Measurements from ENCODE around the gene S100A3. TPM values are rescaled to one million over a fixed set of nuclear protein-coding genes. Genes with fewer than 3 reads are reported as not detected.

The S100A3 gene
- total RNA-seq, 6 experiments from 2014 or later, result 0.29 TPM; not detected in 5

GRCh38 chr1:153568367-153569099, 19.5 kb upstream of the S100A3 start:
- peak; percentile 85 for DNase-seq
- H3K27me3 ChIP-seq, result no peaks in the 10 kb centered on the region
- no peak overlapping the region for H3K4me3 ChIP-seq
- H3K36me3 ChIP-seq, result no peaks in the 10 kb centered on the region
- peaks cover 0 to 7% (median 1%) of the 10 kb centered on the region in 4 donors for H3K4me1 ChIP-seq
- TF ChIP-seq, protein P1, sequence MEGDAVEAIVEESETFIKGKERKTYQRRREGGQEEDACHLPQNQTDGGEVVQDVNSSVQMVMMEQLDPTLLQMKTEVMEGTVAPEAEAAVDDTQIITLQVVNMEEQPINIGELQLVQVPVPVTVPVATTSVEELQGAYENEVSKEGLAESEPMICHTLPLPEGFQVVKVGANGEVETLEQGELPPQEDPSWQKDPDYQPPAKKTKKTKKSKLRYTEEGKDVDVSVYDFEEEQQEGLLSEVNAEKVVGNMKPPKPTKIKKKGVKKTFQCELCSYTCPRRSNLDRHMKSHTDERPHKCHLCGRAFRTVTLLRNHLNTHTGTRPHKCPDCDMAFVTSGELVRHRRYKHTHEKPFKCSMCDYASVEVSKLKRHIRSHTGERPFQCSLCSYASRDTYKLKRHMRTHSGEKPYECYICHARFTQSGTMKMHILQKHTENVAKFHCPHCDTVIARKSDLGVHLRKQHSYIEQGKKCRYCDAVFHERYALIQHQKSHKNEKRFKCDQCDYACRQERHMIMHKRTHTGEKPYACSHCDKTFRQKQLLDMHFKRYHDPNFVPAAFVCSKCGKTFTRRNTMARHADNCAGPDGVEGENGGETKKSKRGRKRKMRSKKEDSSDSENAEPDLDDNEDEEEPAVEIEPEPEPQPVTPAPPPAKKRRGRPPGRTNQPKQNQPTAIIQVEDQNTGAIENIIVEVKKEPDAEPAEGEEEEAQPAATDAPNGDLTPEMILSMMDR (IDR thresholded peaks at IDR 0.05), result peak; percentile 95 to 98 (median 96)
- no peak for TF ChIP-seq POLR2A (IDR thresholded peaks at IDR 0.05)
- peak; percentile 62 to 83 (median 76) for ATAC-seq
- no peak overlapping the region for H3K27ac ChIP-seq
- H3K9me3 ChIP-seq, result no peaks in the 10 kb centered on the region
- intact Hi-C loops (cut with DNase I), result loop anchor here (5.0 to 10.0 kb wide), 2 partner anchors 54 to 56 kb away; no protein-coding TSS in a partner anchor
- WGBS (ENCODE audit: insufficient coverage, low coverage, low lambda C conversion rate, missing lambda C conversion rate), result 4% methylated on average over 18 of the region's 25 CpGs

- Histone ChIP-seq H3K27ac (no peak overlapping the region), H3K4me1 (peaks cover 0 to 7% (median 0%) of the 10 kb centered on the region in 4 donors), H3K36me3 (no peaks in the 10 kb centered on the region), H3K4me3 (no peak overlapping the region), H3K9me3 (no peaks in the 10 kb centered on the region), H3K27me3 (no peaks in the 10 kb centered on the region)
- TF ChIP-seq POLR2A (IDR thresholded peaks at IDR 0.05), result no peak
- DNase-seq (no peak), ATAC-seq (peak in 1 of 4 donors; percentile 14)
- intact Hi-C loops (cut with DNase I), result loop anchor here (5.0 to 10.0 kb wide), 2 partner anchors 53 to 55 kb away; no protein-coding TSS in a partner anchor
- 71% methylated on average over 16 of the region's 22 CpGs for WGBS (ENCODE audit: insufficient coverage, low coverage, low lambda C conversion rate, missing lambda C conversion rate)
Observed at GRCh38 chr1:153567621-153568366, 18.7 kb upstream of the S100A3 start.

DNA sequence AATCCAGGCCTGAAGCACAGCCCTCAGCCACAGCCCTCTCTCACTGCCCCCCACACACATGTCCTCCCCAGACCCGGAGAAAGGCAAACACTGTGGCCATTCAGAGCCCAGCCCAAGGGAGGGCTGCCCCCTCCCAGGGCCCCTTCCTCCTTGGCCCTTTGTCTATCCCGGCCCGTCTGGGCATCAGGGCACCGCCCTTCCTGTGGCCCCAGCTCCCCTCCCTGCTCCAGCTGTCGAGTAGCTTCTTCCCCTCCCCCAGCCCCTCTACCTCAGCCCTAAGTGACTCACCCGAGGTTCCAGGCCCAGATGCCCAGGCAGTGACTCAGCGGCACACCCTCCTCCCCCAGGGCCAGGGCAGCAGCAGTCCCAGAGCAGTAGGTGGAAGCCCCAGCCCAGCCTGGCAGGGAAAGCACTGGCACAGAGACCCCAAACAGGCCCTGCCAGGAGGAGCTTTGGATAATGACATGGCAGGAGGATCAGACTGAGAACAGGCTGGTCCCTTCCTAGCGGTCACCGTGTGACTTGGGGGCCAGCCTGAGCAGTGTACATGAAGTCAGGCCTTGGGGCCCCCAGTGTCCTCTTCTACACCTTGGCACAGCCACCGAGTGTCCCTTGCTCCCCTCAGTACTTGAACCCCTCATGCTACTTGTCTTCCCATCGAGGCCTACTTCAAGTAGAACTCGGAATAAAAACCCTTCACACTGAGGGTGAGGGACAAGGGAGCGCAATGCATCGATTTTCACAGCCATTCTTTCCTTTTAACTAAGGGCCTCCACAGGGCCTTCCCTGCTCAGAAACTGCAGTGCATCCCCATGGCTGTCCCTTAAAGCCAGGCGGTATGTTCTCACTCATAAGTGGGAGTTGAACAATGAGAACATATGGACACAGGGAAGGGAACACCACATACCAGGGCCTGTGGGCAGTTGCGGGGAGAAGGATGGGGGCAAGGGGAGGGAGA, 17.6 kb upstream of the S100A3 start:
- TF ChIP-seq POLR2A (IDR thresholded peaks at IDR 0.05), result peak; percentile 34
- TF ChIP-seq, protein P1 (IDR thresholded peaks at IDR 0.05), result no peak
- H3K9me3 ChIP-seq, result no peaks in the 10 kb centered on the region
- no peaks in the 10 kb centered on the region for H3K36me3 ChIP-seq
- peak overlapping the region; percentile 44 to 57 (median 51) for H3K27ac ChIP-seq
- intact Hi-C loops (cut with DNase I), result loop anchor here (5.0 to 10.0 kb wide), 2 partner anchors 52 to 54 kb away; no protein-coding TSS in a partner anchor
- H3K4me1 ChIP-seq, result peaks cover 0 to 7% (median 0%) of the 10 kb centered on the region in 4 donors
- 61% methylated on average over 8 of the region's 16 CpGs for WGBS (ENCODE audit: insufficient coverage, low coverage, low lambda C conversion rate, missing lambda C conversion rate)
- ATAC-seq, result peak; percentile 66 to 89 (median 72)
- H3K27me3 ChIP-seq, result no peaks in the 10 kb centered on the region
- peak; percentile 79 to 89 (median 85) for DNase-seq
- no peak overlapping the region for H3K4me3 ChIP-seq

GRCh38 chr1:153565529-153566374, 16.7 kb upstream of the S100A3 start, which contains the start of gene S100A2:
Gene S100A2, minus strand, starts transcription at chr1:153565844. Its CDS starts 1,967 bp downstream, at chr1:153563877.
- DNase-seq, result peak in 1 of 3 donors; percentile 43
- H3K9me3 ChIP-seq, result no peaks in the 10 kb centered on the region
- TF ChIP-seq POLR2A (IDR thresholded peaks at IDR 0.05), result no peak
- TF ChIP-seq, protein P1 (IDR thresholded peaks at IDR 0.05), result no peak
- peaks cover 0 to 7% (median 0%) of the 10 kb centered on the region in 4 donors for H3K4me1 ChIP-seq
- H3K4me3 ChIP-seq, result no peak within 1 kb of the TSS
- 59% methylated on average over 6 of the region's 8 CpGs for WGBS (ENCODE audit: insufficient coverage, low coverage, low lambda C conversion rate, missing lambda C conversion rate)
- H3K36me3 ChIP-seq, result no peaks in the 10 kb centered on the region
- no peaks in the 10 kb centered on the region for H3K27me3 ChIP-seq
- H3K27ac ChIP-seq, result peak within 1 kb of the TSS; percentile 44 to 57 (median 51)
- intact Hi-C loops (cut with DNase I), result loop anchor here (5.0 to 10.0 kb wide), 2 partner anchors 51 to 53 kb away; no protein-coding TSS in a partner anchor
- peak; percentile 7 to 27 (median 16) for ATAC-seq

Data from right lobe of liver (tissue), 6 donors.